Glutamatergic neuron (in vitro differentiated cells): ENCODE measurements around the gene CHST11. TPM values are rescaled to one million over a fixed set of nuclear protein-coding genes. Genes with fewer than 3 reads are reported as not detected.
A peak's percentile ranks its signal among the peaks of the same experiment; 100 is the strongest.

Source experiments
- DNase-seq: peaks from one replicate; pipeline ENCODE4 v3.0.0; 2022
- H3K27ac Mint-ChIP-seq: one replicate; pipeline ENCODE4 v1.8.0; 2020; ENCODE audit warnings: mild to moderate bottlenecking, mixed read lengths, inconsistent platforms; ENCODE audit not compliant: unreplicated experiment
- H3K27me3 Mint-ChIP-seq: one replicate; pipeline ENCODE4 v1.8.0; 2020; ENCODE audit warnings: mild to moderate bottlenecking, moderate library complexity, mixed read lengths, inconsistent platforms; ENCODE audit not compliant: unreplicated experiment
- H3K36me3 Mint-ChIP-seq: one replicate; pipeline ENCODE4 v1.8.0; 2020; ENCODE audit warnings: mild to moderate bottlenecking, mixed read lengths, inconsistent platforms; ENCODE audit not compliant: unreplicated experiment
- H3K4me1 Mint-ChIP-seq: one replicate; pipeline ENCODE4 v1.8.0; 2020; ENCODE audit warnings: mild to moderate bottlenecking, low read depth, mixed read lengths, inconsistent platforms; ENCODE audit not compliant: unreplicated experiment
- H3K4me3 Mint-ChIP-seq: one replicate; pipeline ENCODE4 v1.8.0; 2020; ENCODE audit warnings: mild to moderate bottlenecking, mixed read lengths, inconsistent platforms; ENCODE audit not compliant: unreplicated experiment
- H3K9me3 Mint-ChIP-seq: one replicate; pipeline ENCODE4 v1.8.0; 2020; ENCODE audit warnings: mild to moderate bottlenecking, moderate library complexity, mixed read lengths, inconsistent platforms; ENCODE audit not compliant: unreplicated experiment
- CTCF ChIP-seq: fragments of 200-600 bp; sonication (generic); IDR thresholded peaks from one replicate; pipeline ENCODE4 v1.5.0; 2021; ENCODE audit not compliant: partially characterized antibody, unreplicated experiment
- total RNA-seq: library from RNA; stranded (reverse); fragmentation: NEBNext Ultra II Directional; extraction: Animal tissue kit (Norgen Biotek cat#: 25700); gene quantifications from one replicate; pipeline ENCODE4 v1.2.1, GENCODE V29; 2021; ENCODE audit not compliant: unreplicated experiment

CHST11 gene
- total RNA-seq, 1 donor from 2014 or later, result 11.5 TPM

GRCh38 chr12:104630230-104630670, 173.5 kb downstream of the CHST11 start:
- H3K4me3 Mint-ChIP-seq, result no peak overlapping the region
- DNase-seq, result no peak
- peaks cover 3% of the 10 kb centered on the region for H3K36me3 Mint-ChIP-seq
- TF ChIP-seq CTCF, result no peak
- H3K27me3 Mint-ChIP-seq, result peaks cover 12% of the 10 kb centered on the region
- H3K4me1 Mint-ChIP-seq, result peaks cover 47% of the 10 kb centered on the region
- H3K9me3 Mint-ChIP-seq, result no peaks in the 10 kb centered on the region
- no peak overlapping the region for H3K27ac Mint-ChIP-seq

GRCh38 chr12:104631867-104632266, 175.1 kb downstream of the CHST11 start:
- Mint-ChIP-seq H3K27ac (peak overlapping the region; percentile 64), H3K4me1 (peaks cover 46% of the 10 kb centered on the region), H3K4me3 (peak overlapping the region; percentile 70), H3K36me3 (peaks cover 3% of the 10 kb centered on the region), H3K27me3 (peaks cover 12% of the 10 kb centered on the region), H3K9me3 (no peaks in the 10 kb centered on the region)
- no peak for TF ChIP-seq CTCF
- DNase-seq, result peak; percentile 40

GRCh38 chr12:104632724-104633201, 176.0 kb downstream of the CHST11 start:
- Mint-ChIP-seq H3K27me3 (peaks cover 12% of the 10 kb centered on the region), H3K4me1 (peaks cover 46% of the 10 kb centered on the region), H3K36me3 (peaks cover 3% of the 10 kb centered on the region), H3K27ac (no peak overlapping the region), H3K4me3 (peak overlapping the region; percentile 57), H3K9me3 (no peaks in the 10 kb centered on the region)
- DNase-seq, result peak; percentile 29
- no peak for TF ChIP-seq CTCF

- peaks cover 42% of the 10 kb centered on the region for H3K4me1 Mint-ChIP-seq
- H3K9me3 Mint-ChIP-seq, result no peaks in the 10 kb centered on the region
Observed at GRCh38 chr12:104634044-104634443, 177.3 kb downstream of the CHST11 start.

More at GRCh38 chr12:104634044-104634443, 177.3 kb downstream of the CHST11 start:
- Mint-ChIP-seq H3K36me3 (peaks cover 3% of the 10 kb centered on the region), H3K27me3 (peaks cover 12% of the 10 kb centered on the region), H3K4me3 (no peak overlapping the region), H3K27ac (no peak overlapping the region)
- TF ChIP-seq CTCF, result no peak
- no peak for DNase-seq
